Measurements from ENCODE around the gene IDH3B. TPM values are rescaled to one million over a fixed set of nuclear protein-coding genes. Genes with fewer than 3 reads are reported as not detected.

Gene IDH3B
- total RNA-seq, 4 donors from 2014 or later: 115 to 122 (median 118) TPM

- H3K4me3 ChIP-seq: no peak overlapping the region
- H3K36me3 ChIP-seq: peaks cover 0 to 32% (median 0%) of the 10 kb centered on the region in 4 donors
- 84% methylated on average over 9 of the region's 9 CpGs for WGBS
- H3K4me1 ChIP-seq: no peaks in the 10 kb centered on the region
- H3K27ac ChIP-seq (replicated peaks in 1 of 4): no peak overlapping the region
- TF ChIP-seq CTCF (IDR thresholded peaks at IDR 0.05): no peak
- no peak for TF ChIP-seq POLR2A (IDR thresholded peaks at IDR 0.05; ENCODE audit: low read depth)
- TF ChIP-seq POLR2AphosphoS5 (IDR thresholded peaks at IDR 0.05): no peak
- TF ChIP-seq EP300 (IDR thresholded peaks at IDR 0.05): no peak
- intact Hi-C loops (cut with DNase I): loop anchor here (10.0 kb wide), 1 partner anchor 166 kb away; the partner anchor contains the start of gene SNRPB
- H3K9me3 ChIP-seq: no peaks in the 10 kb centered on the region
- DNase-seq (ENCODE audit: extremely low spot score): no peak
- no peaks in the 10 kb centered on the region for H3K27me3 ChIP-seq
Measured at GRCh38 chr20:2640899-2641298, 23.1 kb downstream of the IDH3B start.

- Histone ChIP-seq H3K4me1 (no peaks in the 10 kb centered on the region), H3K4me3 (no peak overlapping the region), H3K36me3 (peaks cover 0 to 32% (median 0%) of the 10 kb centered on the region in 4 donors), H3K27ac (replicated peaks in 1 of 4) (no peak overlapping the region), H3K9me3 (no peaks in the 10 kb centered on the region), H3K27me3 (no peaks in the 10 kb centered on the region)
- intact Hi-C loops (cut with DNase I): loop anchor here (10.0 kb wide), 1 partner anchor 165 kb away; the partner anchor contains the start of gene SNRPB
- DNase-seq (ENCODE audit: extremely low spot score): no peak
- TF ChIP-seq POLR2AphosphoS5 (IDR thresholded peaks at IDR 0.05) (no peak), POLR2A (IDR thresholded peaks at IDR 0.05; ENCODE audit: low read depth) (no peak), CTCF (IDR thresholded peaks at IDR 0.05) (no peak), EP300 (IDR thresholded peaks at IDR 0.05) (no peak)
- 37% methylated on average over 1 of the region's 1 CpG for WGBS
Measured at GRCh38 chr20:2640260-2640659, 23.8 kb downstream of the IDH3B start.

- WGBS: 82% methylated on average over 6 of the region's 6 CpGs
- Histone ChIP-seq H3K27ac (replicated peaks in 1 of 4) (no peak overlapping the region), H3K4me1 (no peaks in the 10 kb centered on the region), H3K9me3 (no peaks in the 10 kb centered on the region), H3K36me3 (peaks cover 0 to 15% (median 0%) of the 10 kb centered on the region in 4 donors), H3K27me3 (no peaks in the 10 kb centered on the region), H3K4me3 (no peak overlapping the region)
- intact Hi-C loops (cut with DNase I): no loop called here
- DNase-seq (ENCODE audit: extremely low spot score): no peak
- TF ChIP-seq POLR2AphosphoS5 (IDR thresholded peaks at IDR 0.05) (no peak), POLR2A (IDR thresholded peaks at IDR 0.05; ENCODE audit: low read depth) (no peak), CTCF (IDR thresholded peaks at IDR 0.05) (no peak), EP300 (IDR thresholded peaks at IDR 0.05) (no peak)
Measured at GRCh38 chr20:2637246-2637645, 26.8 kb downstream of the IDH3B start.

- DNase-seq (ENCODE audit: extremely low spot score): no peak
- H3K4me1 ChIP-seq: no peaks in the 10 kb centered on the region
- H3K9me3 ChIP-seq: peaks cover 0 to 3% (median 0%) of the 10 kb centered on the region in 4 donors
- H3K36me3 ChIP-seq: no peaks in the 10 kb centered on the region
- no peak overlapping the region for H3K27ac ChIP-seq (replicated peaks in 1 of 4)
- intact Hi-C loops (cut with DNase I): no loop called here
- TF ChIP-seq POLR2A (IDR thresholded peaks at IDR 0.05; ENCODE audit: low read depth): no peak
- no peak for TF ChIP-seq POLR2AphosphoS5 (IDR thresholded peaks at IDR 0.05)
- no peak for TF ChIP-seq CTCF (IDR thresholded peaks at IDR 0.05)
- no peak for TF ChIP-seq EP300 (IDR thresholded peaks at IDR 0.05)
- no peaks in the 10 kb centered on the region for H3K27me3 ChIP-seq
- WGBS: 32% methylated on average over 1 of the region's 1 CpG
- no peak overlapping the region for H3K4me3 ChIP-seq
Measured at GRCh38 chr20:2633381-2633780, 30.6 kb downstream of the IDH3B start.

- Histone ChIP-seq H3K9me3 (peaks cover 0 to 8% (median 4%) of the 10 kb centered on the region in 4 donors), H3K27me3 (peaks cover 0 to 6% (median 0%) of the 10 kb centered on the region in 4 donors), H3K4me3 (no peak overlapping the region), H3K4me1 (no peaks in the 10 kb centered on the region), H3K27ac (replicated peaks in 1 of 4) (no peak overlapping the region), H3K36me3 (no peaks in the 10 kb centered on the region)
- 46% methylated on average over 1 of the region's 1 CpG for WGBS
- TF ChIP-seq EP300 (IDR thresholded peaks at IDR 0.05) (no peak), POLR2A (IDR thresholded peaks at IDR 0.05; ENCODE audit: low read depth) (no peak), POLR2AphosphoS5 (IDR thresholded peaks at IDR 0.05) (no peak), CTCF (IDR thresholded peaks at IDR 0.05) (no peak)
- no peak for DNase-seq (ENCODE audit: extremely low spot score)
- intact Hi-C loops (cut with DNase I): no loop called here
Measured at GRCh38 chr20:2631228-2631627, 32.8 kb downstream of the IDH3B start.

All from esophagus muscularis mucosa (tissue), 4 donors.